Measurements from ENCODE around the gene MAST2.

MAST2 gene

DNA sequence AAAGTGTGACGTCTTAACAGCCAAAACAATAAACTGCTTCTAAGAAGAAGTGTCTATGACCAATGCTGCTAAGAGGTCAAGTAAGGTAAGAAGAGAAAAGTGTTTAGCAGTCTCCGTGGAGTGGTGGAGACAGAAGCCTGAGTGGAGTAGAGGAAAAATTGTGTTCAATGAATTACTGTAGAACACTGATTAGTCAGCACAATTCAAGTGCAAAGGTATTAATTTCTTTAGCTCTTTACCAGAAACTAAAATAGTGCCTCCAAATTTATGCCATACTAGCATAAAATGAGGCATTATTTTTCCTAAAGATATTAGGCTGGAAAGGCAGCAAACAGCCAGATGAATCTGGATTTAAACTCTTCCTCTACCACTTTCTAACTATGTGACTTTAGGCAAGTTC lies 272.9 kb downstream of the MAST2 start:
- DNase-seq: no peak

DNA sequence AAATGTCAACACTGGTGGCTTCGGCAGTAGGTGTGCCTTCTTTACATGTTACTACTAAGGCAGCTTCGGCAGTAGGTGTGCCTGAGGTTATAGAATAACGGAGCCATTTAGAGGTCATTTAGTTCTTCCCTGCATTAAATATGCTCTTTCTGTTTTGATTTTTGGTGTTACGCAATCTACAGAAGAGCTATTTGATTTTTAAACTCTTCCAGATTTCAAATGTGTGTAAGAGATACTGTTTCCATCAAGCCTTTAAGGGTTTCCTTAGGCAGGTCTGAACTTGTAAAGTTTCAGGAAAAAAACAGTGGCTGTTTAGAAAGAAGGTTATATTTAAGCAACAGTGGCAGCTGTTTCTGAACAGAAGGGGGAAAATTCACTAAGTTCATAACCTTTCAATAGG lies 274.2 kb downstream of the MAST2 start:
- DNase-seq: no peak

DNA sequence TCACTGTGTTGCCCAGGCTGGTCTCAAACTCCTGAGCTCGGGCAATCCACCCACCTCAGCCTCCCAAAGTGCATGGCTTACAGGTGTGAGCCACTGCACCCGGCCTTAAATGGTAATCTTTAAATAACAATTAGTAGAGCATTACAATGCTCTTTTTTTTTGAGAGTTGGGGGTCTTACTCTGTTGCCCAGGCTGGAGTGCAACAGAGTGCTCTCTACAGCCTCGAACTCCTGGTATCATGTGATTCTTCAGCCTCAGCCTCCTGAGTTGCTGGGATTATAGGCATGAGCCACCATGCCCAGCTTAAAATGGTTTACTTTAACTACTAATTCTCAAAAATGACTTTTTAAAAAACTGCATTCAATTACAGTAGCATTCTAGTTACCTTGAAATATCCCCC lies 276.8 kb downstream of the MAST2 start:
- DNase-seq: no peak

DNA sequence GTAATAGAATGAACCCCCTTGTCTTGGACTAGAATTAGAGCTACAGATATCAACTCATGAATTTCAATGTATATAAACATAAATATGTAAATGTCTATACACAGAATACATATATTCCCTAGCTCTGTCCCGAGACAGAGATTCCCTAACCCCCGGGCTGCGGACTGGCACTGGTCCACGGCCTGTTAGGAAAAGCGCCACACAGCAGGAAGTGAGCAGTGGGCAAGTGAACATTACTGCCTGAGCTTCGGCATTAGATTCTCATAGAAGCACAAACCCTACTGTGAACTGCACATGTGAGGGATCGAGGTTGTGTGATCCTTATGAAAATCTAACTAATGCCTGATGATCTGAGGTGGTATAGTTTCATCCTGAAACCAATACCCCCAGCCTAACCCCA lies 277.8 kb downstream of the MAST2 start:
- DNase-seq: no peak

- DNase-seq: no peak
Observed at GRCh38 chr1:46081619-46082018, 278.2 kb downstream of the MAST2 start.

DNA sequence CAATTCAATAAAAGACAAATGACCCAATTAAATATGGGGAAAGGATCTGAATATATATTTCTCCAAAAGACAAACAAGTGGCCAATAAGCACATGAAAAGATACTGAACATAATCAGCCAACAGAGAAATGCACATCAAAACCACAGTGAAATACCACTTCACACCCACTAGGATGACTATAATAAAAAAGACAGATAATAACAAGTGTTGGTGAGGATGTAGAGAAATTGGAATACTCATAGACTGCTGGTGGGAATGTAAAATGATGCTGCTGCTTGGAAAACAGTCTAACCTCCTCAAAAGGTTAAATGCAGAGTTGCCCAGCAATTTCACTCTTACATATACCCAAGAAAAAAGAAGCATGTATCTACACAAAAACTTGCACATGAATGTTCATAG lies 280.2 kb downstream of the MAST2 start:
- DNase-seq: no peak

DNA sequence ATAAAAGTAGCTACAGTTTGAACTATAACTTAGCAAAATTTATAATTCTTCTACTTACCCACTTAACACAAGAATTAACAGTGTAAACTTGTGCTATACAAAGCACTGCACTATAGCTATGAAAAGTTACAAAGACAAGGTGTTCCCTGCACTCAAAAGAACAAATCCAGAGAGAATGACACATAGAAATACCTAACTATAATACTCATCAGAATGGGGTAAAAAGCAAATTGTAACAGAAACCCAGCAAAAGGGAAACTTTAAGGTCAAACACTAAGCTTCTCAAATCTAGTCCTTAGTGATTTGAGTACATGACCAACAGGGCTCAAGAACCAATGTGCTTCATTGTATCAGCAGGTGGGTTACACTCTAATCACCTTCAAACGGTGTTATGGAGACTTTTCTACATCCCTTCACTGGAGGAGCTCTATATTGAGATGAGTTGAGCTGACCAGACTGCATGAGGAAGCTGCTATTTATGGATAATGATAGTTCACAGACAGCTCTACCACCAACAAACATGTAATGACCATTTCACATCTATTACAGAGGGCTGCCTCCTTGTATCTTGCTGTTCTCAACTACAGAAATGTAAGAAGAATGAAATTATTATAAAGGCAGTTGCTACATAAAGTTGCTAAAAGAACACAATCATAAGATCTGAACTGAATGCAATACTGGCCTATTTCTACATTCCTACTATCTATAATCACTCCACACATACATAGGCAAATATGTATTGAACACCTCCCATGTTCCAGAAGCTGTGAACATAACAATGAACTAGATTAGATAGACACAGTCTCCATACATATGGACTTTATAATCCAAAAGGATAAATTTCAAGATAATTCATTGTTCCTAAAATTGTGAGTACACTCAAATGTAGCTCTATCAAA lies 281.4 kb downstream of the MAST2 start:
- DNase-seq: no peak
